Stimulated activated CD4-positive, alpha-beta T cell treated with anti-CD3 and anti-CD28 coated beads, Interleukin-2, amount 100 ng/mL, for 24 hours (primary cell): ENCODE measurements around the gene KLF15.
"Not testable (repeated sequence)": the region's sequence is repeated elsewhere in the genome, so short reads cannot be mapped to it uniquely, and the experiment has no call there.

ENCODE experiments used
- DNase-seq, 2 donors: peaks; one replicate each; pipeline ENCODE4 v3.0.0-alpha.2; 2020

KLF15 gene

GRCh38 chr3:126345641-126346460 lies 11.4 kb downstream of the KLF15 start:
- DNase-seq: no peak

- DNase-seq: no peak
These were observed 12.0 kb downstream of the KLF15 start for GRCh38 chr3:126345231-126345630.

DNA sequence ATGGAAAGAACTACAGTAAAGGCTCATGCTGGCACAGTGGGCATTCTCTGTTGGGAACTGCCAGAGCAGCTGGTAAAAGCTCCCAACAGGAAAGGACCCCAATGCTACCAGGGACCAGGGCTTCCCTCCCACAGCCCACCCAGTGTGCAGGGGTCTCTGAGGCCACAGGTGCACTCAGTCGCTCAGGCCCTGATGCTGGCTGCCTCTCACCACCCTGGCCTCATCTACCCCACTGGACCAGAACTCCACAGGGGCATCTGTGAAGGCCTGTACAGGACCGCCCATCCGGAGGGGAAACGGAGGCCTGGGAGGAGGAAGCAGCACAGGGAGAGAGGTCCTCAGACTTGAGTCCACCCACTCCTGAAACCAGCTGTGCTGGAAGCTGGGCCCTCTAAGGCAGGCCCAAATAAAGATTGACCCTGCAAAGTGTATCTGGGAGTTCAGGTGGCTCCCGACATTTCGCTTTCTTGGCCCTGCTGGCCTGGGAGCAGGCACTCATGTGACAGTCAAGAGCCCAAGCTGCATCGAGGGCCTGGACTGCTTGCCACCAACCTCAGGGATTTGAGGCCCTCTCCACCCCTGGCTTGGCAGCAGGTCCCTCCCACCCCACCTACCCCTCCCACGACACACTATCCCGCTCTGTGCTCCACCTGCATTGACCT lies 12.7 kb downstream of the KLF15 start:
- DNase-seq: no peak

DNA sequence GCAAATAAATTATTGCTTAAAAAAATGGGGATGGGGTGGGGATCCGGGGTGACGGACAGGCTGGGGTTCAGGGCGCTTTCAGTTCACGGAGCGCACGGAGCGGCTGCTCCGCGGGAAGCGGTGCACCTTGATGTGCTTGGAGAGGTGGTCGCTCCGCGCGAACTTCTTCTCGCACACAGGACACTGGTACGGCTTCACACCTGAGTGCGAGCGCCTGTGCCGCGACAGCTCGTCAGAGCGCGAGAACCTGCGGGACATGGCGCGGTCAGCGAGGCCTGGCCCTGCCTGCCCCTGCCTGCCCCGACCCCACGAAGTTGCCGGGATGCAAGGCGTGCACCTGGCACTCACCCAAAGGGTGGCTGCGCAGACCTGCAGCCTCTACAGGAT lies 13.6 kb downstream of the KLF15 start:
- DNase-seq: peak in 1 of 2 donors; percentile 9

- peak in 1 of 2 donors; percentile 10 for DNase-seq
These were observed 14.1 kb downstream of the KLF15 start for GRCh38 chr3:126342991-126343648.

DNA sequence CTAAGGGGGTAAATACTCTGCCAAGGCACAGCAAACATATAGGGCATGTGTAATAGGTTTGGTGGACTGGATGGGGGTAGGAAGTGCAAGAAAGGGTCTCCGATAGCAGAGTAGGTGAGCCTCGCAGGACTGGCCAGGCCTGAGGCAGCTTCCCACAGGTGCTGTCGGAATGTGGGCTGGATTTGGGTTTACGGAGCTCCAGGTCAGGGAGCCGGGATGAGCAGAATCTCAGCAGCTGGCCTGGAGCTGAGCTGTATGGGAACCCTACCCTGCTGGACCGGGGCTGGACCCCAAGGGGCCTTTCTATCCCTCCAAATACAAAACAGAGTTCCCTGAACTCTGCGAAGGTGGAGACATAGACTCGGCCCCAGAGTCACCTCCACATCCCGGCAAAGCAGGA lies 15.0 kb downstream of the KLF15 start:
- DNase-seq: no peak

DNA sequence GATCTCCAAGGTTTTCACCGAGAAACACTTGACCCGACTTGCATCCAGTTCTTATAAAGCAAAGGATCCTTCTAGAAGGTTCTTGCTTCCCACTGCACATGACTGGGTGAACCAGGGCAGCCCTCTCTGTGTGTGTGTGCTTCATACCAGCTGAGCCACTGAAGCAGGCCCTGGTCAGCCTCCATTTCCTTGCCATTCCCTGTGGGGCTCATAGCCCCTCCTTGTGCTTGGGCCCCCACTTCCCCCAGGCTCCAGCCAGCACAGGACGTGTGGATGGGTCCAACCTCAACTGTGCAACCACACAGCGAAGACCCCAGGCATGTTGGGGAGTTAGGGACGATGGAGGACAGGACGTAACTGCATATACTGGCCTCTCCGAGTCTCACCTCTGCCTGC lies 15.5 kb downstream of the KLF15 start:
- no peak for DNase-seq

- no peak for DNase-seq
These were observed 16.1 kb downstream of the KLF15 start for GRCh38 chr3:126340943-126341754.

- no peak for DNase-seq
These were observed 16.6 kb downstream of the KLF15 start for GRCh38 chr3:126340596-126340942.

DNA sequence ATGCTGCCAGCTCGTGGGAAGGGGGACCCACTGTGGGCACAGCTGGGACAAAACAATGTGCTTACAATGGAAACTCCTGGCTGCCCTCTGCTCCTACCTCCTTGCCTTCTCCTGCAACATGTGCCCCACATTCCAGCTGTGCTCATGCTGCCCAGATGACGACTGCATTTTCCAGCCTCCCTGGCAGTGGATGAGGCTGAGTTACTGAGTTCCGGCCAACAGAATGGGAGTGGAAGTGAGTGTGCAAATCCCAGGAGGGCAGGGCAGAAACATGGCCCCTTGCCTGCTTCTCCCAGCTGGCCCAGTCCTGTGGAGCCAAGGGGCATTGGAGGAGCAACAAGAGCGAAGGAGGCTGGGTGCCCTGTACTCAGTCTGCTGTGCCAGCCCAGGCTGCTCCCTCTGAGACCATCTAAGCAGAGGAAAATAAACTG lies 17.1 kb downstream of the KLF15 start:
- peak in 1 of 2 donors; percentile 12 for DNase-seq

GRCh38 chr3:126339466-126339865 lies 17.7 kb downstream of the KLF15 start:
- DNase-seq: no peak

DNA sequence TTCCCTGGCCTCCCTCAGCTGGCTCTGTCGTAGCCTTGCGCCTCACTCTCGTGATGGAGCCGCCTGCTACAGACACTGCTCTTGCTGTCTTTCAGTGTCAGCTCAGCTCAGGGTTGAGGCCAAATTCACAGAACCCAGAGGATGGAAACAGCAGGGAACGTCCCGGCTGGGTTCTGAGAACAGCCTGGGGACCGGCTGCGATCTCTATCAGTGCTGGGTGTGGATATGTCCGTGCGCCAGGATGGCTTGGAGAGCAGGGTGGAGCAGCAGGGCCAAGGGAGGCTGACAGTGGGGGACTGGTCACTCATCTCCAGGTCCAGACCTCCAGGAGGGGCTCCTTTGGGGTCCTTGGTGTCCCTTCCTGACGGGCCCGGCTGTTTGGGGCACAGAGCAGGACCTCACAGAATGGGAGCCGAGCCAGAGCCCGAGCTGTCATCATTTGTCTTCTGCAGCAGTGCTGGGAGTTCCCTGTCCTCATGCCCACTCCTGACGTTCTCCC lies 18.4 kb downstream of the KLF15 start:
- peak in 1 of 2 donors; percentile 13 for DNase-seq

DNA sequence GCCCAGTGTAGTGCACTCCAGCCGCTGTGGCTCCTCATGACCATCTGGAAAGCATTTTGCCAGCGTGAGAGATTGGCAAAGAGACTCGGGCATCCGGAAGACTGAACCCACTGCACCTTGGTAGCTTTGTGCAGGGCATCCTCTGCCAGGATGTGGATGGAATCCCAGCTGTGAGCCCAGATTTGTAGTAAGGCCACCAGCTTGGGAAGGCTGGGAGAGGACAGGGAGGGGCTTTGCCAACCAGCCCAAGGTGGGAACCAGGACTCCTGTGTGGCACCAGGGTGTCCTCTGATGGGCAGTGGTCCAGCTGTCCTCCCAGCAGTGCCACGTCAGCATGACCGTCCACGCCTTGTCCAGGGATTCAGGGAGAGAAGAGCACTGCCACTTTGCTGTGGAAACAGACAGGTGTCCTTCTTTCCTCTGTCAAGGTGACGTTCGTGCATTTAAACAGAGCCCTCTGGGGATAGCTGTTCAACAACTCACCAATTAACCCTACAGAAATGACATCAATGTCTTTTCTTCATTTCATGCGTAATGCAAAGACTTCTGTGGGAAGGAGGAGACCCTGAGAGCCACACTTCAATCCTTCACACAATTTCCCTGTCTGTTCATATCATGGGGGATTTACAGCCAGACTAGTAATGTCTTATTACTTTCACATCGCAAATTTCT lies 19.1 kb downstream of the KLF15 start:
- no peak for DNase-seq

DNA sequence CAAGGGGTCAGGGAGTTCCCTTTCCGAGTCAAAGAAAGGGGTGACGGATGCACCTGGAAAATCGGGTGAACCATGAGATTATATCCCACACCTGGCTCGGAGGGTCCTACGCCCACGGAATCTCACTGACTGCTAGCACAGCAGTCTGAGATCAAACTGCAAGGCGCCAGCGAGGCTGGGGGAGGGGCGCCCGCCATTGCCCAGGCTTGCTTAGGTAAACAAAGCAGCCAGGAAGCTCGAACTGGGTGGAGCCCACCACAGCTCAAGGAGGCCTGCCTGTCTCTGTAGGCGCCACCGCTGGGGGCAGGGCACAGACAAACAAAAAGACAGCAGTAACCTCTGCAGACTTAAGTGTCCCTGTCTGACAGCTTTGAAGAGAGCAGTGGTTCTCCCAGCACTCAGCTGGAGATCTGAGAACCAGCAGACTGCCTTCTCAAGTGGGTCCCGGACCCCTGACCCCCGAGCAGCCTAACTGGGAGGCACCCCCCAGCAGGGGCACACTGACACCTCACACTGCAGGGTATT lies 25.3 kb downstream of the KLF15 start:
- DNase-seq: not testable (repeated sequence)

GRCh38 chr3:126329927-126330725 lies 27.1 kb downstream of the KLF15 start:
- no peak for DNase-seq

- DNase-seq: no peak
These were observed 30.6 kb downstream of the KLF15 start for GRCh38 chr3:126326629-126327028.

DNA sequence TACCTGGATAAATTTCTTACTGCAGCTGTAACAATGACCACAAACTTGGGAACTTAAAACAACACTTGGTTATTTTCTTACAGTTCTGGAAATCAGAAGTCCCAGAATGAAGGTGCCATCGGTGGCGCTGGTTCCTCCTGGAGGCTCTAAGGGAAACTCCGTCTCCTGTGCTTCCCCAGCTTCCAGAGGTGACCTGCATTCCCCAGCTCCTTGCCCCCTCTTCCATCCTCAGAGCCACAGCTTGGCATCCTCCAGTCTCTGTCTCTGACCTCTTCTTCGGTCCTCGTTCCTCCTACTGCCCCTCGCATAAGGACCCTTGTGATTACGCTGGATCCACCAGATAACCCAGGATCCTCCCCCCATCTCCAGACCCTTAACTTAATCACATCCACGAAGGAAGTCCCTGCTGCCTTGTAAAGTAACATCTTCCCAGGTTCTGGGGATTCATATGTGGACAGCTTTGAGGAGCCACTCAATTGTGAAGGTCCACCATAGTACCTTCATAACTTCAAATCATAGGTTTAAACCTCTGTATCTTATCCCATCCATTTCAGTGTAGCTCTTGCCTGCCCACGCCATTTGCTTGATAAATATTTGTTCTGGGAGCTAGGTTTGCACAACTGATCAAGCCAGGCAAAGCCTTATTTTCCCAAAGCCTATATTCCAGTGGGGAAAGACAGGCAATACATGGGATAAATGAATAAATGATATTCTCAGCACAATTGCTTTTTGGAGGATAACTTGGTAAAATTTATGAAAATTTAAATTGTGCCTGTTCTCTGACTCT lies 34.8 kb downstream of the KLF15 start:
- DNase-seq: no peak

GRCh38 chr3:126321490-126321889 lies 35.7 kb downstream of the KLF15 start:
- no peak for DNase-seq

GRCh38 chr3:126320517-126321293 lies 36.5 kb downstream of the KLF15 start:
- DNase-seq: no peak
